GM04504 (cell line): ENCODE results near the gene BDKRB2.

Source experiments
- DNase-seq: peaks from one replicate; pipeline ENCODE4 v3.0.0-alpha.2; 2012; ENCODE audit warnings: low read depth

The BDKRB2 gene

DNA sequence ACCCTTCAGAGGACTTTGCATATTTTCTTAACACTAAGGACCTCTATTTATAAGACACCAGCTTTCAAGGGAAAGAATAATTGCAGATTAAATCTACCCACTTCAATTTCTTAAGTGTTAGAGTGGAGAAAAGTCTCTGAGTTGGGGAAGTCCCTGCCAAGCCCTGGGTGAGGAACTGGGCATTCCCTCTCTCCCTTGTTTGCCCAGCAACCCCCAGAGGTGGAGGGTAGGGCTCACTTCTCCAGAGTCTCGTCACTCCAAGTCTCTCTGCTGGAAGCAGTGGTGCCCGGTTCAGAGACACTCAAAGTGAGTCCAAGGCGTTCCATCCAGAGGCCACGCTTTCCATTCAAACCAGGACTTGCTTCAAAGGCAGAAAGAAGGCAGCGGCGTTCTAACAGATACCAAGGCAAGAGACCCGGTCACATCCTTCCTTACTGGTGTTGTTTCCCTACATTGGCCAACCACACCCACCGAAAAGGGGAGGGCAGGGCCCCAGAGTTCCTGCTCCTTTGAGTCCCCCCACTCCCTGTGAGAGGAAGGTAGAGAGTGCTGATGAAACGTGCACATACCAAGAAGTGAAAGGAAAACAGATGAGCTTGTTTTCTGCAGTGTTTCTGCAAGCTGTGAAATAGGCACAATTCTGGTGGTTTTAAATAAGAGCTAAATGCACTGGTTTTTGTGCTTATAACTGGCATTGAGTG lies 6.1 kb upstream of the BDKRB2 start:
- DNase-seq: no peak

- DNase-seq: no peak
Observed at GRCh38 chr14:96201157-96201556, 3.5 kb upstream of the BDKRB2 start.

- no peak for DNase-seq
Observed at GRCh38 chr14:96201965-96202364, 2.7 kb upstream of the BDKRB2 start.

GRCh38 chr14:96202441-96203094 lies 2.1 kb upstream of the BDKRB2 start:
- DNase-seq: no peak

- no peak for DNase-seq
Observed at GRCh38 chr14:96203116-96203515, 1.5 kb upstream of the BDKRB2 start.

DNA sequence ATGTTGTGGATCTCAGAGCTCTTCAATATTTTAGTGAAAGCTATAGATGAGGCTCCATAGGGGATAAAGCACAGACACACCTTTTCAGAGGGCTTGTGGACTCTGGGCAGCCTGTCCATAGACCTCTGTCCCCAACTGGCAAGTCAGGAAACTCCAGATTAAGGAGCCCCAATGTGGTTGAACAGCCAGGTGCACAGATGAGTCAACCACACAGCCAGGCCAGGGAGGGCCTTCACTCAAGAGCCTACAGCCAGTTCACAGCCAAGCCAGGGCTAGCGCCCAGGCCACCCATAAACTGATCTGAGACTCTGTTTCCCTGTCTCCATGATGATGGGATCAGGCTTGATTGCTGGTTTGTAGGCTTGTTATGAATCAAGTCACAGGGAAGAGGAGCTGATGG lies 1.0 kb upstream of the BDKRB2 start:
- DNase-seq: no peak

DNA sequence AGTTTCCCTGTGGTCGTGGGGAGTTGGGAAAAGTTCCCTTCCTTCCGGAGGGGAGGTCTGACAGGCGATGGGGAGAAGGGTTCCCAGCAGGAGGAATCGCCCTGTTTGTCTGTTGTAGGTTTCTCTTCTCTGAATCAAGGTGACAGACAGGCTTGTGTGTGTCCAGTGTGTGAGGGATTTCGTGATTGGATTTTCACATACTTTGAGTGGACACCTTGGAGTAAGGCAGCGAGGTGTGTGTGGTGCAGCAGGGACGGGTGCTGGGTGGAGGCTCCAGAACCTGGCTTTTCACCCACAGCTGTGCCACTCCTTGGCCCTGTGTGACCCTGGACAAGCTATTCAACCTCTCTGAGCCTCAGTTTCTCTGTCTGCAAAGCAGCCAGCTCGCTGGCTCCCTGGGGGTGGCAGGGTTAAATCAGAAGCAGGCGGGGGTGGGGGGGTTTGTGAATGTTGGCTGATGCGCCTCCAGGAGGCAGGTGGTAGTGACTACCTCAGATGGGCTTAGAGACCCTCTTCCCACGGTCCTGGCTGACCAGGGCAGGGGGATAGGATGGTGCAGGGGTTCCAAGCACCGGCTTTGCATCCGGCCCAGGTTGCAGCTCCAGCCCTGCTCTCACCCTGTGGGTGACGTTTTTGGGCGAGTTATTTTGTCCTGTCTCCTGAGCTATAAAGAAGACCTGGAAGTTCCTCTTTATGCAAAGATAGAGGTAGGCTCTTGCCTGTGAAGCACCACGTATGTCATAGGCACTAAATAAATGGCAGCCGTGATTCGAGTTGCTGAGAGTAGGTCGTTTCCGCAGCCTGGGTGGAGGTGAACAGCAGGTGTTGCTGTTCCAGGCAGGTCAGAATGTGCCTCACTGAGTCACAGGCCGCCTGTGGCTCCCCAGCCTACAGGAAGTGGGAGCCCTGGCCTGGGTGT lies 679 bp downstream of the BDKRB2 start:
- no peak for DNase-seq

- DNase-seq: no peak
Observed at GRCh38 chr14:96205978-96206360, 1.3 kb downstream of the BDKRB2 start.

GRCh38 chr14:96206461-96206860 lies 1.8 kb downstream of the BDKRB2 start:
- no peak for DNase-seq

- DNase-seq: no peak
Observed at GRCh38 chr14:96207686-96208085, 3.0 kb downstream of the BDKRB2 start.

- no peak for DNase-seq
Observed at GRCh38 chr14:96208739-96209138, 4.1 kb downstream of the BDKRB2 start.

DNA sequence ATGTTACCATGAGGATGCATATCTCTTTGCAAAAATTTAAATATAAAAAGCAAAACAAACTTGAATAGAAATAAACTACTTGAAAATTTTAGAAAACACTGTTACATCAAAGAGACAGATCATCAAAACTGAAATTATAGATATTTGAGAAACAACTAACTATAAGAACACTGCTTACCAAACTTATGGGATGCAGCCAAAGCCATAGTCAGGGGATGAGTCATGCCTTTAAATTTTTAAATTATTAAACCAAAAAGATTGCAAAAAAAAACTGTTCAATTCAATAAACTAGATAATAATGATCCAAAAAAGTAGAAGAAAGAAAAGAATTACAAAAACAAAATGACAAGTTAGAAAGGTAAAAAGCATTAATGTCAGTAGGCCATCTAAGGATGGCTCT lies 7.5 kb downstream of the BDKRB2 start:
- no peak for DNase-seq

- DNase-seq: no peak
Observed at GRCh38 chr14:96212896-96213295, 8.3 kb downstream of the BDKRB2 start.

DNA sequence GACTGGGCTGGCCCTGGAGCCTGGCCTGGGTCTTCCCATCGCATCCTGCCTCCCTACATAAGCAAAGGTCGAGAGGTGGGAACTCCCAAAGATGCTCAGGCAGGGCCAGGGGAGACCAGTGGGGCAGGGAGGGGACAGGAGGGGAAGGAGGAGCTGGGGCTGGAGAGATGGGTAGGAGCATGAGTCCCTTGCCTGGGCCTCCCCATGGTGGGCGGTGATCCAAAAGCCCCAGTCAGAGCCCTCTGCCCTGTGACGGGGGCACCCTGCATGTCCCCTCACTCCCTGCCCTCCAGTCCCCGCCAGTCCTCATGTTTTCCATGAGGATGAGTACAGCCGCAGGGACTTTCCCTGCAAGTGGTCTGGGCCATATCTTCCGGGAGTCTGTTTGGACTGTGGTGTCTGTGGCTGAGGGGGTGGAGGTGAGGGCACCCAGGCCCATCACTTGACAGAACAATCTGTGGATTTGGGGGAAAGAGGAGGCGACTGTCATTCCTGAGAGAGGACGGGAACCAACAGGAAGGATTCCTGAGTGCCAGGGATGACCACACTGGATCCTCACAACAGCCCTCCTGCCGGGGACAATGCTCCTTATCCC lies 9.3 kb downstream of the BDKRB2 start:
- DNase-seq: no peak

- no peak for DNase-seq
Observed at GRCh38 chr14:96214793-96215192, 10.2 kb downstream of the BDKRB2 start.

- peak; percentile 25 for DNase-seq
Observed at GRCh38 chr14:96215452-96216244, 11.0 kb downstream of the BDKRB2 start.

- no peak for DNase-seq
Observed at GRCh38 chr14:96216627-96217026, 12.0 kb downstream of the BDKRB2 start.

DNA sequence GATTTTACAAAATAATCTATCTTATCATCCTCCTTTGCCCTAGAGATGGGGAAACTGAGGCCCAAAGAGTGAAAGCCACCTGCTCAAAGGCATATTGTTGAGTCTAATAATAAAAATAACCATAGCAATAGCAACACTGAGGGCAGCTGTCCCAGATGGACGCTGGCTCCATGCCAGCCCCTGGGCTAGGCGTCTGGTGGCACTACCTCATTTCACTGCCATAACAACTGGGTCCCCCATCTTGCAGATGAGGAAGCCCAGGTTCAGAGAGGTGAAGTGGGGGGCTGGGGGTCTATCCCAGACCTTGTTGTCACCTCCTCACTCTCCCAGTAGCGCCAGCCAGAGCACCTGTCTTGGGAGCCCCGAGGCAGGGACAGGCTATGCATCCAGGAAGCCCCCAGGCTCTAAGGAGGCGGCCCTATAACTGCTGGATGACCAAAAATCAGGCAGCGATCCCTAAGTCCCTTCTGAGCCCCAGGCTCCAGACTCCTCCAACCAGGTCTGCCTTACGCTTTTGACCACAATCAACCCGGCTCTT lies 12.8 kb downstream of the BDKRB2 start:
- no peak for DNase-seq

DNA sequence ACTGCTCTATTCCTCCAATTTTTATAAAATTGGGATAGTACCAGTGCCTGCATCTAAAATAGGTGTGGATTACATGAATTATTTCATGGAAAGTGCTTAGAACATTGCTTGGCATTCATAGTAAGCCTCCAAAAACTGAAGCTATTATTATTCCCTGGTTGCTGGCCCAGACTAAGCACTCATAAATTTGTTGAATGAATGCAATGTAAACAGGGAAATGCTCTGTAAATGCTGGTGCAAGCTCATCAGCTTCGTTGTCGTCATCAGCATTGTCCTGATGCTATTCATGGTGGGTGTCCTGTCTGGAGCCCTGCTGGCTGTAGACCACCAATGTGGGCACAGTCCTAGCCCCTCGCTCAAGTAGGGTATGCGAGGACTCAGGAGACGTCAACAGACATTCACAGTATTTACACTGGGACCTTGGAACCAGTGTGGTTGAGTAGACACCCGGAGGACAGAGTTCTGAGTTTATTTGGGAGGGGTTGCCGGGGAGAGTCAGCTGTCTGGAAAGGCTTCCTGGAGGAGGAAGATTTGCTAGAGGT lies 16.5 kb downstream of the BDKRB2 start:
- no peak for DNase-seq

- no peak for DNase-seq
Observed at GRCh38 chr14:96221841-96222240, 17.2 kb downstream of the BDKRB2 start.

GRCh38 chr14:96224480-96225096 lies 19.9 kb downstream of the BDKRB2 start:
- DNase-seq: no peak
